ENCODE data around the gene ANAPC1.
A peak's percentile ranks its signal among the peaks of the same experiment; 100 is the strongest.
"Not testable (repeated sequence)": the region's sequence is repeated elsewhere in the genome, so short reads cannot be mapped to it uniquely, and the experiment has no call there.

ANAPC1 gene

GRCh38 chr2:111896576-111896975, 12.6 kb upstream of the ANAPC1 start:
- no peak overlapping the region for H3K4me3 ChIP-seq (ENCODE audit: low read length)
- TF ChIP-seq CTCF (IDR thresholded peaks at IDR 0.05; ENCODE audit: insufficient read depth, low read depth, low read length, missing control alignments): no peak
- DNase-seq (ENCODE audit: low read depth): peak; percentile 91

- no peak for DNase-seq (ENCODE audit: low read depth)
- no peak for TF ChIP-seq CTCF (IDR thresholded peaks at IDR 0.05; ENCODE audit: insufficient read depth, low read depth, low read length, missing control alignments)
Observed at GRCh38 chr2:111896024-111896423, 12.0 kb upstream of the ANAPC1 start.

GRCh38 chr2:111884592-111884964, 585 bp upstream of the ANAPC1 start:
- TF ChIP-seq CTCF (IDR thresholded peaks at IDR 0.05; ENCODE audit: insufficient read depth, low read depth, low read length, missing control alignments): no peak
- DNase-seq (ENCODE audit: low read depth): no peak
- peak overlapping the region; percentile 85 for H3K4me3 ChIP-seq (ENCODE audit: low read length)

More at GRCh38 chr2:111896024-111896423, 12.0 kb upstream of the ANAPC1 start:
- H3K4me3 ChIP-seq (ENCODE audit: low read length): no peak overlapping the region

GRCh38 chr2:111872806-111873205, 11.2 kb downstream of the ANAPC1 start:
- not testable (repeated sequence) for DNase-seq (ENCODE audit: low read depth)

GRCh38 chr2:111865124-111865523, 18.9 kb downstream of the ANAPC1 start:
- H3K4me3 ChIP-seq (ENCODE audit: low read length); DNase-seq (ENCODE audit: low read depth): not testable (repeated sequence)

More at GRCh38 chr2:111872806-111873205, 11.2 kb downstream of the ANAPC1 start:
- H3K4me3 ChIP-seq (ENCODE audit: low read length): not testable (repeated sequence)

- not testable (repeated sequence) for DNase-seq (ENCODE audit: low read depth); H3K4me3 ChIP-seq (ENCODE audit: low read length)
Observed at GRCh38 chr2:111860005-111860404, 24.0 kb downstream of the ANAPC1 start.

- not testable (repeated sequence) for H3K4me3 ChIP-seq (ENCODE audit: low read length); DNase-seq (ENCODE audit: low read depth)
Observed at GRCh38 chr2:111852544-111852943, 31.4 kb downstream of the ANAPC1 start.

- peak; percentile 49 for TF ChIP-seq CTCF (IDR thresholded peaks at IDR 0.05; ENCODE audit: insufficient read depth, low read depth, low read length, missing control alignments)
- not testable (repeated sequence) for H3K4me3 ChIP-seq (ENCODE audit: low read length)
- peak; percentile 36 for DNase-seq (ENCODE audit: low read depth)
Observed at GRCh38 chr2:111850646-111851045, 33.3 kb downstream of the ANAPC1 start.

- not testable (repeated sequence) for H3K4me3 ChIP-seq (ENCODE audit: low read length); DNase-seq (ENCODE audit: low read depth)
Observed at GRCh38 chr2:111839625-111840282, 44.2 kb downstream of the ANAPC1 start.

- H3K4me3 ChIP-seq (ENCODE audit: low read length); DNase-seq (ENCODE audit: low read depth): not testable (repeated sequence)
Observed at GRCh38 chr2:111838992-111839391, 45.0 kb downstream of the ANAPC1 start.

- H3K4me3 ChIP-seq (ENCODE audit: low read length); DNase-seq (ENCODE audit: low read depth): not testable (repeated sequence)
Observed at GRCh38 chr2:111834221-111834620, 49.8 kb downstream of the ANAPC1 start.

- not testable (repeated sequence) for DNase-seq (ENCODE audit: low read depth); H3K4me3 ChIP-seq (ENCODE audit: low read length)
Observed at GRCh38 chr2:111830479-111830878, 53.5 kb downstream of the ANAPC1 start.

- DNase-seq (ENCODE audit: low read depth); H3K4me3 ChIP-seq (ENCODE audit: low read length): not testable (repeated sequence)
Observed at GRCh38 chr2:111828217-111828766, 55.7 kb downstream of the ANAPC1 start.
